ENCODE results near the gene HBS1L. TPM values are rescaled to one million over a fixed set of nuclear protein-coding genes. Genes with fewer than 3 reads are reported as not detected.

Gene HBS1L
- total RNA-seq, 1 experiment from 2014 or later = 78.6 TPM

- Histone ChIP-seq H3K36me3 (no peaks in the 10 kb centered on the region; the same call in 1 of the 2 replicates), H3K4me3 (no peak overlapping the region), H3K9me3 (no peaks in the 10 kb centered on the region), H3K27me3 (peaks cover 7% of the 10 kb centered on the region)
- no peak for DNase-seq
These were observed 2.0 kb upstream of the HBS1L start for GRCh38 chr6:135056632-135057031.

GRCh38 chr6:135054226-135054568, 425 bp downstream of the HBS1L start:
- Histone ChIP-seq H3K9me3 (no peaks in the 10 kb centered on the region), H3K4me3 (peak overlapping the region; percentile 91), H3K36me3 (peaks cover 11% of the 10 kb centered on the region), H3K27me3 (peaks cover 4% of the 10 kb centered on the region; the same call in 1 of the 2 replicates)
- no peak for DNase-seq

GRCh38 chr6:135053406-135053805, 1.2 kb downstream of the HBS1L start:
- H3K36me3 ChIP-seq = peaks cover 18% of the 10 kb centered on the region
- H3K9me3 ChIP-seq = no peaks in the 10 kb centered on the region
- H3K4me3 ChIP-seq = peak overlapping the region; percentile 91
- H3K27me3 ChIP-seq = peaks cover 4% of the 10 kb centered on the region; the same call in 1 of the 2 replicates
- DNase-seq = no peak

GRCh38 chr6:135052939-135053338, 1.7 kb downstream of the HBS1L start:
- peak overlapping the region; percentile 91 for H3K4me3 ChIP-seq
- no peak for DNase-seq
- H3K36me3 ChIP-seq = peaks cover 23% of the 10 kb centered on the region
- peaks cover under 1% of the 10 kb centered on the region; the same call in 1 of the 2 replicates for H3K27me3 ChIP-seq
- no peaks in the 10 kb centered on the region for H3K9me3 ChIP-seq

GRCh38 chr6:135048915-135049314, 5.7 kb downstream of the HBS1L start:
- peaks cover 35% of the 10 kb centered on the region for H3K36me3 ChIP-seq

GRCh38 chr6:135047336-135047735, 7.3 kb downstream of the HBS1L start:
- no peak for DNase-seq
- Histone ChIP-seq H3K36me3 (peaks cover 38% of the 10 kb centered on the region), H3K27me3 (no peaks in the 10 kb centered on the region), H3K9me3 (no peaks in the 10 kb centered on the region), H3K4me3 (no peak overlapping the region)

More at GRCh38 chr6:135048915-135049314, 5.7 kb downstream of the HBS1L start:
- DNase-seq = no peak
- no peak overlapping the region for H3K4me3 ChIP-seq
- H3K9me3 ChIP-seq = no peaks in the 10 kb centered on the region
- no peaks in the 10 kb centered on the region for H3K27me3 ChIP-seq

- Histone ChIP-seq H3K36me3 (peaks cover 38% of the 10 kb centered on the region), H3K4me3 (no peak overlapping the region), H3K27me3 (no peaks in the 10 kb centered on the region), H3K9me3 (no peaks in the 10 kb centered on the region)
- DNase-seq = no peak
These were observed 7.7 kb downstream of the HBS1L start for GRCh38 chr6:135046912-135047311.

- peaks cover 30% of the 10 kb centered on the region for H3K36me3 ChIP-seq
- H3K4me3 ChIP-seq = no peak overlapping the region
- H3K27me3 ChIP-seq = no peaks in the 10 kb centered on the region
- no peak for DNase-seq
- H3K9me3 ChIP-seq = no peaks in the 10 kb centered on the region
These were observed 10.0 kb downstream of the HBS1L start for GRCh38 chr6:135044639-135045038.

GRCh38 chr6:135043846-135044245, 10.8 kb downstream of the HBS1L start:
- DNase-seq = no peak
- H3K27me3 ChIP-seq = no peaks in the 10 kb centered on the region
- H3K36me3 ChIP-seq = peaks cover 30% of the 10 kb centered on the region

GRCh38 chr6:135043364-135043763, 11.3 kb downstream of the HBS1L start:
- no peak for DNase-seq

More at GRCh38 chr6:135043846-135044245, 10.8 kb downstream of the HBS1L start:
- no peak overlapping the region for H3K4me3 ChIP-seq
- H3K9me3 ChIP-seq = no peaks in the 10 kb centered on the region

GRCh38 chr6:135038335-135038734, 16.3 kb downstream of the HBS1L start:
- no peaks in the 10 kb centered on the region for H3K9me3 ChIP-seq
- no peaks in the 10 kb centered on the region for H3K27me3 ChIP-seq
- no peak overlapping the region for H3K4me3 ChIP-seq
- peaks cover 39% of the 10 kb centered on the region for H3K36me3 ChIP-seq
- no peak for DNase-seq

More at GRCh38 chr6:135043364-135043763, 11.3 kb downstream of the HBS1L start:
- H3K27me3 ChIP-seq = no peaks in the 10 kb centered on the region
- H3K9me3 ChIP-seq = no peaks in the 10 kb centered on the region
- no peak overlapping the region for H3K4me3 ChIP-seq
- H3K36me3 ChIP-seq = peaks cover 30% of the 10 kb centered on the region

GRCh38 chr6:135037541-135037940, 17.1 kb downstream of the HBS1L start:
- Histone ChIP-seq H3K27me3 (no peaks in the 10 kb centered on the region), H3K4me3 (no peak overlapping the region), H3K36me3 (peaks cover 39% of the 10 kb centered on the region), H3K9me3 (no peaks in the 10 kb centered on the region)
- no peak for DNase-seq

- no peak overlapping the region for H3K4me3 ChIP-seq
- peaks cover 39% of the 10 kb centered on the region for H3K36me3 ChIP-seq
- no peaks in the 10 kb centered on the region for H3K27me3 ChIP-seq
- DNase-seq = no peak
- no peaks in the 10 kb centered on the region for H3K9me3 ChIP-seq
These were observed 17.7 kb downstream of the HBS1L start for GRCh38 chr6:135036731-135037420.

GRCh38 chr6:135033238-135033637, 21.4 kb downstream of the HBS1L start:
- no peak for DNase-seq
- peaks cover 37% of the 10 kb centered on the region for H3K36me3 ChIP-seq
- H3K4me3 ChIP-seq = no peak overlapping the region
- no peaks in the 10 kb centered on the region for H3K9me3 ChIP-seq
- H3K27me3 ChIP-seq = no peaks in the 10 kb centered on the region

GRCh38 chr6:135030532-135031178, 24.0 kb downstream of the HBS1L start:
- Histone ChIP-seq H3K9me3 (no peaks in the 10 kb centered on the region), H3K36me3 (peaks cover 20% of the 10 kb centered on the region), H3K27me3 (no peaks in the 10 kb centered on the region), H3K4me3 (no peak overlapping the region)
- DNase-seq = no peak

GRCh38 chr6:135030056-135030473, 24.6 kb downstream of the HBS1L start:
- H3K27me3 ChIP-seq = no peaks in the 10 kb centered on the region
- H3K4me3 ChIP-seq = no peak overlapping the region
- no peak for DNase-seq
- no peaks in the 10 kb centered on the region for H3K9me3 ChIP-seq
- H3K36me3 ChIP-seq = peaks cover 20% of the 10 kb centered on the region

GRCh38 chr6:135025775-135026174, 28.8 kb downstream of the HBS1L start:
- Histone ChIP-seq H3K27me3 (no peaks in the 10 kb centered on the region), H3K4me3 (no peak overlapping the region), H3K9me3 (no peaks in the 10 kb centered on the region), H3K36me3 (peaks cover 4% of the 10 kb centered on the region; the same call in 1 of the 2 replicates)
- DNase-seq = no peak

- no peak for DNase-seq
- no peak overlapping the region for H3K4me3 ChIP-seq
These were observed 29.4 kb downstream of the HBS1L start for GRCh38 chr6:135025175-135025574.

More at GRCh38 chr6:135025175-135025574, 29.4 kb downstream of the HBS1L start:
- Histone ChIP-seq H3K36me3 (no peaks in the 10 kb centered on the region; the same call in 1 of the 2 replicates), H3K27me3 (no peaks in the 10 kb centered on the region), H3K9me3 (no peaks in the 10 kb centered on the region)
